Uterus (tissue), 4 donors: ENCODE measurements around the gene SLC25A26. TPM values are rescaled to one million over a fixed set of nuclear protein-coding genes. Genes with fewer than 3 reads are reported as not detected.
"Not testable (repeated sequence)": the region's sequence is repeated elsewhere in the genome, so short reads cannot be mapped to it uniquely, and the experiment has no call there.

Source experiments
- DNase-seq, 2 donors: peaks; one replicate each; pipeline ENCODE4 v3.0.0-alpha.2; 2019 to 2020
- H3K27ac ChIP-seq, 2 donors: fragments of 200-600 bp; sonication (generic); 1 replicate in 1 of 2; 2 replicates in 1 of 2; pipeline ENCODE4 v1.5.1; 2016 to 2018
- H3K27me3 ChIP-seq, 2 donors: fragments of 200-600 bp; sonication (generic); one replicate each; pipeline ENCODE4 v1.5.1; 2018 to 2019; ENCODE audit warnings: control low read depth in 1 of 2
- H3K36me3 ChIP-seq, 2 donors: fragments of 200-600 bp; sonication (generic); one replicate each; pipeline ENCODE4 v1.5.1; 2019; ENCODE audit warnings: control low read depth in 1 of 2
- H3K4me1 ChIP-seq, 2 donors: fragments of 200-600 bp; sonication (generic); one replicate each; pipeline ENCODE4 v1.5.1; 2018 to 2019; ENCODE audit warnings: control low read depth in 1 of 2
- H3K4me3 ChIP-seq, 2 donors: fragments of 200-600 bp; sonication (generic); 1 replicate in 1 of 2; 2 replicates in 1 of 2; pipeline ENCODE4 v1.5.1; 2018 to 2019; ENCODE audit warnings: mild to moderate bottlenecking in 1 of 2
- H3K9me3 ChIP-seq, 2 donors: fragments of 200-600 bp; sonication (generic); one replicate each; pipeline ENCODE4 v1.5.1; 2019; ENCODE audit warnings: control low read depth in 1 of 2
- POLR2A ChIP-seq, 2 donors: fragments of 450-650 bp; IDR thresholded peaks; one replicate each; pipeline ENCODE4 v1.6.1; 2016; ENCODE audit warnings: antibody characterized with exemption in 2 of 2, mild to moderate bottlenecking in 1 of 2, moderate library complexity in 1 of 2
- intact Hi-C: fragments of 100-400 bp; cut with DNase I; formaldehyde crosslinking; loops from one replicate; pipeline ENCODE4 v1.15.1; 2023; ENCODE audit warnings: low total_unique reads
- total RNA-seq, 4 donors: library from RNA; depleted of rRNA in 3 of 4; stranded (reverse); fragments of >200 nt in 3 of 4; gene quantifications; one replicate each; pipeline versions ENCODE4 v1.1.0 to v1.2.4, GENCODE V29; 2014 to 2023
- TF ChIP-seq, protein P1 (sequence below), 4 experiments: fragments of 200-600 bp in 2 of 4; fragments of 450-650 bp in 2 of 4; sonication (generic) in 2 of 4; IDR thresholded peaks; one replicate each; pipeline ENCODE4 v1.5.1; 2016 to 2019; ENCODE audit warnings: antibody characterized with exemption in 4 of 4, mild to moderate bottlenecking in 2 of 4, moderate library complexity in 1 of 4
- donor health status: DM: yes; HTN: yes; CAD: no.

Gene SLC25A26
- total RNA-seq, 4 donors from 2014 or later, result 10.6 to 24.9 (median 17.8) TPM

DNA sequence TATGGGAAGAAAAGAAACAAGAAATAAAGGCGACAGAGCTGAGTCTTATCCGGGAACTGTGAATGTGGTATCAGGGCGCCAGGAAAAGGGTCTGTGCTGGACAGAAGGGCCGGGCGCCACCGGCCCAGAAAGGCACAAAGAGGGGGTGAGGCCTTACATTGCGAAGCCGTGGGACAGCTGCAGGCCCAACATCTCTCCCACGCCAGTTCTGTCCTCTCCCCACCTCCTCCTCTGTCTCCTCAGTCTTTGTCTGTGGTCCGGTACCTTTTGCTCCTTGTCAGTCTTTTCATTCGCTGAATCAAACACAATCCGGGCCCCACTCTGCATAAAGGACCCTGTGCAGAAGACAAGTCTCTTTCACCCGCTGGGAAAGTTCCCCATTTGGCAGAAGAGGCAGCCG lies 198.2 kb downstream of the SLC25A26 start:
- intact Hi-C loops, result no loop called here
- TF ChIP-seq POLR2A (IDR thresholded peaks at IDR 0.05), result no peak
- Histone ChIP-seq H3K36me3 (no peaks in the 10 kb centered on the region), H3K27ac (peak overlapping the region in 1 of 2 donors; percentile 52), H3K27me3 (no peaks in the 10 kb centered on the region), H3K9me3 (no peaks in the 10 kb centered on the region), H3K4me1 (peaks cover 1 to 16% of the 10 kb centered on the region in 2 donors), H3K4me3 (no peak overlapping the region)
- DNase-seq, result no peak

DNA sequence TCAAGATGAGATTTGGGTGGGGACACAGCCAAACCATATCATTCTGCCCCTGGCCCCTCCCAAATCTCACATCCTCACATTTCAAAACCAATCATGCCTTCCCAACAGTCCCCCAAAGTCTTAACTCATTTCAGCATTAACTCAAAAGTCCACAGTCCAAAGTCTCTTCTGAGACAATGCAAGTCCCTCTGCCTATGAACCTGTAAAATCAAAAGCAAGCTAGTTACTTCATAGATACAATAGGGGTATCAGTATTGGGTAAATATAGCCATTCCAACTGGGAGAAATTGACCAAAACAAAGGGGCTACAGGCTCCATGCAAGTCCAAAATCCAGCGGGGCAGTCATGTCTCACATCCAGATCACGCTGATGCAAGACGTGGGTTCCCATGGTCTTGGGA lies 200.3 kb downstream of the SLC25A26 start:
- H3K27ac ChIP-seq, H3K27me3 ChIP-seq, H3K9me3 ChIP-seq, DNase-seq, H3K4me3 ChIP-seq, intact Hi-C loops, H3K36me3 ChIP-seq: not testable (repeated sequence)
- peaks cover 16 to 25% of the 10 kb centered on the region in 2 donors for H3K4me1 ChIP-seq

DNA sequence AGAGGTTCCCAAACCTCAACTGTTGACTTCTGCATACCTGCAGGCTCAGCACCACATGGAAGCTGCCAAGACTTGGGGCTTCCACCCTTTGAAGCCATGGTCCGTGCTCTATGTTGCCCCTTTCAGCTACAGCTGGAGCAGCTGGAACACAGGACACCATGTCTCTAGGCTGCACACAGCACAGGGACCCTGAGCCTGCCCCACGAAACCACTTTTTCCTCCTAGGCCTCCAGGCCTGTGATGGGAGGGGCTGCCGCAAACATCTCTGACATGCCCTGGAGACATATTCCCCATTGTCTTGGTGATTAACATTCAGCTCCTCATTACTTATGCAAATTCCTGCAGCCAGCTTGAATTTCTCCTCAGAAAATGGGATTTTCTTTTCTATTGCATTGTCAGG lies 201.1 kb downstream of the SLC25A26 start:
- intact Hi-C loops, H3K4me3 ChIP-seq, H3K27ac ChIP-seq, H3K9me3 ChIP-seq, H3K36me3 ChIP-seq, DNase-seq, H3K27me3 ChIP-seq: not testable (repeated sequence)
- peaks cover 16 to 25% of the 10 kb centered on the region in 2 donors for H3K4me1 ChIP-seq

DNA sequence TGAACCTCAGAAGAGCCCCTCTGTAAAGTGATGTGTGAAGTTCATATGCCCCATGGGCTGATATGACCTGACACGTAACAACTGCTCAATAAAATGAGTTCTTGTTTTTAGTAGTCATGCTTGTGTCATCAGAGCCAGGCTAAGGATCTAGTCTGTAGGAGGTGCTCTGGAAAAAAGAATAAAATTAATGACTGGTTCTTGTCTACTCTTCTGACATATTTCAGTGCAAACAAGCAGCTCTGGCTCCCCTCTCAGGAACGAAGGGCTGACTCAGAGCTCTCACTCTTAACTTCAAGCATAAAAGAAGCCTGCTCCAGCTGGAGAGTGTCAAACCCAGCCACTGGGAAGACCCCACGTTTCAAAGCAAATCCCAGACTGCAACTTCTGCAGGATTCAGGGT lies 203.0 kb downstream of the SLC25A26 start:
- peak; percentile 57 to 85 for DNase-seq
- H3K36me3 ChIP-seq, result no peaks in the 10 kb centered on the region
- H3K27ac ChIP-seq, result peak overlapping the region; percentile 71 to 81
- H3K27me3 ChIP-seq, result no peaks in the 10 kb centered on the region
- no peak overlapping the region for H3K4me3 ChIP-seq
- H3K9me3 ChIP-seq, result no peaks in the 10 kb centered on the region
- no peak for TF ChIP-seq POLR2A (IDR thresholded peaks at IDR 0.05)
- TF ChIP-seq, protein P1, sequence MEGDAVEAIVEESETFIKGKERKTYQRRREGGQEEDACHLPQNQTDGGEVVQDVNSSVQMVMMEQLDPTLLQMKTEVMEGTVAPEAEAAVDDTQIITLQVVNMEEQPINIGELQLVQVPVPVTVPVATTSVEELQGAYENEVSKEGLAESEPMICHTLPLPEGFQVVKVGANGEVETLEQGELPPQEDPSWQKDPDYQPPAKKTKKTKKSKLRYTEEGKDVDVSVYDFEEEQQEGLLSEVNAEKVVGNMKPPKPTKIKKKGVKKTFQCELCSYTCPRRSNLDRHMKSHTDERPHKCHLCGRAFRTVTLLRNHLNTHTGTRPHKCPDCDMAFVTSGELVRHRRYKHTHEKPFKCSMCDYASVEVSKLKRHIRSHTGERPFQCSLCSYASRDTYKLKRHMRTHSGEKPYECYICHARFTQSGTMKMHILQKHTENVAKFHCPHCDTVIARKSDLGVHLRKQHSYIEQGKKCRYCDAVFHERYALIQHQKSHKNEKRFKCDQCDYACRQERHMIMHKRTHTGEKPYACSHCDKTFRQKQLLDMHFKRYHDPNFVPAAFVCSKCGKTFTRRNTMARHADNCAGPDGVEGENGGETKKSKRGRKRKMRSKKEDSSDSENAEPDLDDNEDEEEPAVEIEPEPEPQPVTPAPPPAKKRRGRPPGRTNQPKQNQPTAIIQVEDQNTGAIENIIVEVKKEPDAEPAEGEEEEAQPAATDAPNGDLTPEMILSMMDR (IDR thresholded peaks at IDR 0.05), result peak in 1 of 4 experiments; percentile 16
- intact Hi-C loops, result no loop called here
- H3K4me1 ChIP-seq, result peaks cover 16 to 28% of the 10 kb centered on the region in 2 donors

DNA sequence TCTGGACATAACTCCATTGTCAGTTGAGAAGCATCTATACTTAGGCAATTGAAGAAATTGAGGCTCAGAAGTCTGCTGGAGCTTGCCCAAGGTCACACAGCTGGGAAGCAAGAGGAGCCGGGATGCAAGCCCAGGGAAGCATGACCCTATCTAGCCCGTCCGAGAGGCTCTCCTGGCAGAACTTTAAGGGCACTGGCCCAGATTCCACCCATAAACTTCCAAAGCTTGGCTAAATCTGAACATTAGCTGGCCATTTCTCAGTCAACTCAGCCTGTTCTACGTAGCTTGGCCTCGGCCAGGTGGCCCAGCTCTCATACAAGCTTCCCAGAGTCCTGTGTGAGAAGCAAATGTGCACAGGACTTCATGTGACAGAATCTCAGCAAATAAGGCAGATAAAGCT lies 204.2 kb downstream of the SLC25A26 start:
- intact Hi-C loops, result no loop called here
- no peak for TF ChIP-seq POLR2A (IDR thresholded peaks at IDR 0.05)
- TF ChIP-seq, protein P1 (IDR thresholded peaks at IDR 0.05), result no peak
- peaks cover 16 to 32% of the 10 kb centered on the region in 2 donors for H3K4me1 ChIP-seq

DNA sequence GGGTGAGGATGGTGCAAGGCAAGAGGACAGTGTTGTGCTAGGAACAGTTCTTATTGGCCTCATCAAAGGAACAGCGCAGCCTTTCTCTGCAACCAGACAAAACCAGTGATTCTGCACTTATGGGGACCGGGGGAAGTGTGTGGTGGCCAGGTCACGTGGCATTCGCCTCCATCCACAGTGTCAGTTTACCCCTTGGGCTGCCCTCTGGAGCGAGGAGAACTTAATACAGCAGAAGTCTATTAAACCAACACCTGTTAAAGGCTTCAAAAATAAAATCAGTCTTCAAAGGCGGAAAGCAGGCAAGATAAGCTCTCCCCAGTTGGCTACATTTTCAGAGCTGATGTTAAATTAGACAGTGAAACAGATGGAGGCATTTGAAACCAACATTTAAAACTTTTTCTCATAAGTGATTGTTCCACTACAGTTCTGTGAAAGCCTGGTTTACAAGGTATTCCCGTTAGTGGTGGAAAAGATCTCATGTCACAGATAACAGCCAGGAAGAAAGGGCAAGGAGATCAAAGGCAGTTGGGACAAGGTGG lies 204.8 kb downstream of the SLC25A26 start:
- Histone ChIP-seq H3K36me3 (no peaks in the 10 kb centered on the region), H3K4me3 (no peak overlapping the region), H3K27ac (peak overlapping the region; percentile 71 to 81), H3K4me1 (peaks cover 16 to 32% of the 10 kb centered on the region in 2 donors), H3K9me3 (no peaks in the 10 kb centered on the region), H3K27me3 (no peaks in the 10 kb centered on the region)
- TF ChIP-seq, protein P1 (IDR thresholded peaks at IDR 0.05), result no peak
- no peak for TF ChIP-seq POLR2A (IDR thresholded peaks at IDR 0.05)
- intact Hi-C loops, result no loop called here
- no peak for DNase-seq

More for the DNA sequence above, 204.2 kb downstream of the SLC25A26 start:
- Histone ChIP-seq H3K36me3 (no peaks in the 10 kb centered on the region), H3K9me3 (no peaks in the 10 kb centered on the region), H3K27me3 (no peaks in the 10 kb centered on the region), H3K27ac (peak overlapping the region; percentile 71 to 81), H3K4me3 (no peak overlapping the region)
- peak; percentile 72 to 83 for DNase-seq

DNA sequence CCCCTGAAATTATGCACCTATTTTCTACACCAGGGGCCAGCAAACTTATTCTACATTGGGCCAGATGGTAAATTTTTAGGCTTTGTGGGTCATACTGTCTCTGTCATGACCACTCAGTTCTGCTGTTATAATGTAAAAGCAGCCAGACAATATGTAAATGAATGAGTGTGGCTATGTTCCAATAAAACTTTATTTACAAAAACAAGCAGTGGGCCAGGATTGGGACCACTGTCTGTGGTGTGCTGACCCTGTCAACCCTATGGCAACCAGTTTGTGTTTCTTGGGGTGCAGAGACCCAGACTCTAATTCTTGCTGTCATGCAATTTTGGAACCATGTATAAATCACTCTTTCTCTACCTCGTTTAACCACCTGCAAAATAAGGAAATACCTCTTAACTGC lies 205.3 kb downstream of the SLC25A26 start:
- intact Hi-C loops, result no loop called here
- no peak for DNase-seq
- peaks cover 16 to 32% of the 10 kb centered on the region in 2 donors for H3K4me1 ChIP-seq
- no peak overlapping the region for H3K4me3 ChIP-seq
- H3K27me3 ChIP-seq, result no peaks in the 10 kb centered on the region
- H3K36me3 ChIP-seq, result no peaks in the 10 kb centered on the region
- H3K9me3 ChIP-seq, result no peaks in the 10 kb centered on the region
- TF ChIP-seq POLR2A (IDR thresholded peaks at IDR 0.05), result no peak
- H3K27ac ChIP-seq, result peak overlapping the region; percentile 71 to 81
